H1 (cell line): ENCODE measurements around the gene FBN2. TPM values are rescaled to one million over a fixed set of nuclear protein-coding genes. Genes with fewer than 3 reads are reported as not detected.

Experiments
- CTCF ChIA-PET: fragments of 300-600 bp; sonication (Branson Sonifier 250); formaldehyde crosslinking; loops from one replicate; lab custom pipeline; 2021; ENCODE audit not compliant: partially characterized antibody; lab: Charles Lee
- POLR2A ChIA-PET: fragments of 300-600 bp; sonication (Branson Sonifier 250); formaldehyde crosslinking; loops from one replicate; lab custom pipeline; 2021; ENCODE audit warnings: inconsistent platforms; ENCODE audit not compliant: partially characterized antibody; lab: Charles Lee
- DNase-seq, 2 experiments: peaks; one replicate each; pipeline versions ENCODE4 v3.0.0 to v3.0.0-alpha.2; 2010 to 2022; ENCODE audit warnings: low spot score in 2 of 2, low read depth in 1 of 2, mixed read lengths in 1 of 2
- FAIRE-seq: peaks from 2 replicates; lab custom pipeline; 2011; peaks lifted over from hg19 to GRCh38; lab: Jason Lieb, UNC
- H2AFZ ChIP-seq: 2 replicates; pipeline ENCODE4 v1.8.1; 2012; ENCODE audit warnings: low read length, inconsistent platforms
- H2AK5ac ChIP-seq: 2 replicates; pipeline ENCODE4 v1.6.1; 2013; ENCODE audit warnings: low read depth, low read length
- H2BK120ac ChIP-seq: replicated peaks from 2 replicates; pipeline ENCODE3; 2013; ENCODE audit warnings: low read depth, low read length, inconsistent platforms
- H2BK12ac ChIP-seq: 2 replicates; pipeline ENCODE4 v1.6.1; 2013; ENCODE audit warnings: low read depth, low read length
- H2BK15ac ChIP-seq: 2 replicates; pipeline ENCODE4 v1.6.1; 2013; ENCODE audit warnings: low read length
- H2BK20ac ChIP-seq: 2 replicates; pipeline ENCODE4 v1.6.1; 2013; ENCODE audit warnings: low read length
- H2BK5ac ChIP-seq: 2 replicates; pipeline ENCODE4 v1.6.1; 2013; ENCODE audit warnings: low read depth, low read length
- H3K14ac ChIP-seq: 2 replicates; pipeline ENCODE4 v1.6.1; 2013; ENCODE audit warnings: inconsistent platforms; ENCODE audit not compliant: insufficient read length
- H3K18ac ChIP-seq: 2 replicates; pipeline ENCODE4 v1.6.1; 2013; ENCODE audit warnings: low read length; ENCODE audit errors: extremely low read depth
- H3K23ac ChIP-seq: 2 replicates; pipeline ENCODE4 v1.6.1; 2013; ENCODE audit warnings: inconsistent platforms; ENCODE audit not compliant: insufficient read length
- H3K23me2 ChIP-seq: 2 replicates; pipeline ENCODE4 v1.6.1; 2013; ENCODE audit warnings: low read depth, low read length
- H3K27ac ChIP-seq: 2 replicates; pipeline ENCODE4 v1.6.1; 2011; ENCODE audit warnings: low read depth, low read length, inconsistent platforms
- H3K27me3 ChIP-seq, 4 experiments: replicated peaks in 1 of 4; 1 replicate in 1 of 4; 2 replicates in 3 of 4; pipeline versions ENCODE4 v1.6.1 to v1.8.1; 2011 to 2013; ENCODE audit warnings: low read length in 3 of 4, mild to moderate bottlenecking in 3 of 4, inconsistent platforms in 2 of 4, mixed read lengths in 2 of 4, moderate library complexity in 1 of 4; ENCODE audit not compliant: control insufficient read depth in 3 of 4, insufficient read depth in 3 of 4; ENCODE audit errors: extremely low read depth in 1 of 4
- H3K36me3 ChIP-seq, 4 experiments: 2 replicates each; pipeline versions ENCODE4 v1.6.1 to v1.8.1; 2011 to 2013; ENCODE audit warnings: mild to moderate bottlenecking in 4 of 4, low read length in 3 of 4, moderate library complexity in 2 of 4, control low read depth in 1 of 4, inconsistent platforms in 1 of 4; ENCODE audit not compliant: insufficient read depth in 4 of 4, control insufficient read depth in 2 of 4
- H3K4ac ChIP-seq: replicated peaks from 2 replicates; pipeline ENCODE3; 2013; ENCODE audit warnings: low read length, low read depth, mixed read lengths, inconsistent platforms; ENCODE audit not compliant: insufficient read length
- H3K4me1 ChIP-seq, 4 experiments: replicated peaks in 1 of 4; 1 replicate in 1 of 4; 2 replicates in 3 of 4; pipeline versions ENCODE4 v1.6.1 to v1.8.1; 2011 to 2013; ENCODE audit warnings: low read length in 3 of 4, inconsistent platforms in 2 of 4, mixed read lengths in 1 of 4; ENCODE audit not compliant: insufficient read depth in 4 of 4, control insufficient read depth in 3 of 4
- H3K4me2 ChIP-seq, 2 experiments: 2 replicates each; pipeline versions ENCODE4 v1.6.1 to v1.8.1; 2011 to 2013; ENCODE audit warnings: low read depth in 2 of 2, low read length in 2 of 2, control low read depth in 1 of 2, inconsistent platforms in 1 of 2, mild to moderate bottlenecking in 1 of 2; ENCODE audit not compliant: insufficient read depth in 1 of 2
- H3K4me3 ChIP-seq, 4 experiments: fragments of 200-600, 300-600 bp in 1 of 4; sonication (generic), shearing (Covaris generic), sonication (Bioruptor Twin) in 1 of 4; 2 replicates each; pipeline versions ENCODE4 v1.5.1 to v1.8.1; 2011 to 2016; ENCODE audit warnings: low read length in 4 of 4, low read depth in 3 of 4, control low read depth in 2 of 4, inconsistent platforms in 2 of 4, mild to moderate bottlenecking in 2 of 4, mixed read lengths in 1 of 4, moderate library complexity in 1 of 4; ENCODE audit not compliant: insufficient read depth in 2 of 4; ENCODE audit errors: extremely low read depth in 1 of 4
- H3K56ac ChIP-seq: replicated peaks from 2 replicates; pipeline ENCODE3; 2013; ENCODE audit warnings: low read depth, mild to moderate bottlenecking, mixed read lengths, low read length, inconsistent platforms; ENCODE audit not compliant: insufficient read length
- H3K79me1 ChIP-seq: 2 replicates; pipeline ENCODE4 v1.6.1; 2013; ENCODE audit warnings: low read depth, low read length, control low read depth
- H3K79me2 ChIP-seq, 2 experiments: 2 replicates each; pipeline versions ENCODE4 v1.6.1 to v1.8.1; 2012 to 2013; ENCODE audit warnings: low read length in 2 of 2, mild to moderate bottlenecking in 2 of 2, inconsistent platforms in 1 of 2; ENCODE audit not compliant: insufficient read depth in 2 of 2, control insufficient read depth in 1 of 2
- H3K9ac ChIP-seq, 4 experiments: replicated peaks in 1 of 4; 1 replicate in 1 of 4; 2 replicates in 3 of 4; pipeline versions ENCODE4 v1.6.1 to v1.8.1; 2011 to 2013; ENCODE audit warnings: low read depth in 3 of 4, low read length in 3 of 4, control low read depth in 2 of 4, mild to moderate bottlenecking in 2 of 4, moderate library complexity in 2 of 4, inconsistent platforms in 1 of 4; ENCODE audit errors: extremely low read depth in 1 of 4
- H3K9me3 ChIP-seq, 2 experiments: 2 replicates each; pipeline versions ENCODE4 v1.6.1 to v1.8.1; 2012 to 2013; ENCODE audit warnings: mild to moderate bottlenecking in 2 of 2, moderate library complexity in 2 of 2, control low read depth in 1 of 2, inconsistent platforms in 1 of 2, low read depth in 1 of 2, low read length in 1 of 2, mixed read lengths in 1 of 2; ENCODE audit not compliant: insufficient read depth in 2 of 2
- H4K20me1 ChIP-seq, 2 experiments: replicated peaks in 1 of 2; 2 replicates each; pipeline versions ENCODE3 to v1.8.1; 2011 to 2013; ENCODE audit warnings: inconsistent platforms in 2 of 2, low read length in 2 of 2, mild to moderate bottlenecking in 1 of 2; ENCODE audit not compliant: insufficient read depth in 2 of 2, control insufficient read depth in 1 of 2
- H4K5ac ChIP-seq: 2 replicates; pipeline ENCODE4 v1.6.1; 2013; ENCODE audit warnings: low read length, low read depth, mixed read lengths, inconsistent platforms; ENCODE audit not compliant: insufficient read length
- H4K8ac ChIP-seq: 2 replicates; pipeline ENCODE4 v1.8.0; 2013; ENCODE audit warnings: mild to moderate bottlenecking, moderate library complexity, low read length, inconsistent platforms; ENCODE audit not compliant: insufficient read depth; ENCODE audit errors: extremely low read depth
- H4K91ac ChIP-seq: replicated peaks from 2 replicates; pipeline ENCODE3; 2013; ENCODE audit warnings: low read length, mixed read lengths, inconsistent platforms; ENCODE audit not compliant: insufficient read length
- ASH2L ChIP-seq: fragments of 200-600, 300-600 bp; sonication (generic); IDR thresholded peaks from one replicate; pipeline ENCODE4 v1.7.1; 2017; ENCODE audit warnings: low read length
- BRCA1 ChIP-seq: IDR thresholded peaks from 2 replicates; pipeline ENCODE4 v1.6.1; 2012; ENCODE audit warnings: low read depth, low read length, improper control_type of control experiment
- CBX8 ChIP-seq: fragments of 300-800, 300-1000 bp; sonication (generic); IDR thresholded peaks from 2 replicates; pipeline ENCODE4 v1.7.1; 2016; ENCODE audit warnings: low read depth, low read length, borderline replicate concordance
- CHD2 ChIP-seq: IDR thresholded peaks from 2 replicates; pipeline ENCODE4 v1.6.1; 2012; ENCODE audit warnings: low read length, improper control_type of control experiment
- CTBP2 ChIP-seq: IDR thresholded peaks from 2 replicates; pipeline ENCODE4 v1.7.0; 2011; ENCODE audit warnings: borderline replicate concordance, mild to moderate bottlenecking, moderate library complexity, mixed read lengths, low read length; ENCODE audit not compliant: insufficient read depth, insufficient read length
- EZH2 ChIP-seq: fragments of 200-600 bp; sonication (generic); IDR thresholded peaks from 2 replicates; pipeline ENCODE4 v1.7.1; 2012; ENCODE audit warnings: low read depth, mild to moderate bottlenecking, moderate library complexity, low read length, inconsistent platforms; ENCODE audit not compliant: severe bottlenecking
- GTF2F1 ChIP-seq: IDR thresholded peaks from 2 replicates; pipeline ENCODE4 v1.6.1; 2012; ENCODE audit warnings: low read depth, low read length, improper control_type of control experiment, borderline replicate concordance
- NANOG ChIP-seq: IDR thresholded peaks from 2 replicates; pipeline ENCODE4 v1.6.1; 2011; ENCODE audit warnings: low read length, low read depth, mild to moderate bottlenecking, inconsistent platforms; ENCODE audit not compliant: insufficient read depth, poor library complexity, severe bottlenecking
- POLR2AphosphoS5 ChIP-seq: IDR thresholded peaks from 2 replicates; pipeline ENCODE4 v1.6.1; 2011; ENCODE audit warnings: low read depth, low read length
- RBBP5 ChIP-seq: IDR thresholded peaks from 2 replicates; pipeline ENCODE4 v1.7.1; 2012; ENCODE audit warnings: low read depth, mild to moderate bottlenecking, inconsistent platforms, low read length, moderate library complexity, borderline replicate concordance
- RFX5 ChIP-seq: IDR thresholded peaks from 2 replicates; pipeline ENCODE4 v1.6.1; 2011; ENCODE audit warnings: low read depth, low read length, improper control_type of control experiment, borderline replicate concordance
- SP4 ChIP-seq: IDR thresholded peaks from 2 replicates; pipeline ENCODE4 v1.6.1; 2012; ENCODE audit warnings: low read length, inconsistent platforms
- TAF7 ChIP-seq: optimal IDR thresholded peaks from 2 replicates; pipeline ENCODE3; 2011; ENCODE audit warnings: low read depth, mild to moderate bottlenecking, inconsistent platforms, low read length, moderate library complexity, borderline replicate concordance
- YY1 ChIP-seq: IDR thresholded peaks from 2 replicates; pipeline ENCODE4 v1.6.1; 2011; ENCODE audit warnings: low read depth, mild to moderate bottlenecking, low read length
- WGBS, 2 experiments: shearing (Covaris generic) in 1 of 2; methylation state at CpG; one replicate each; pipeline versions ENCODE4 v1.1.6 to v1.1.7; 2013 to 2015; ENCODE audit warnings: low lambda C conversion rate in 2 of 2, mixed read lengths in 2 of 2, inconsistent platforms in 1 of 2, low coverage in 1 of 2, missing lambda C conversion rate in 1 of 2; ENCODE audit not compliant: insufficient replicate concordance in 2 of 2, insufficient coverage in 1 of 2, insufficient read length in 1 of 2; ENCODE audit errors: extremely low coverage in 1 of 2, missing lambda C conversion rate in 1 of 2; 5-methylcytosine and 5-hydroxymethylcytosine counted together
- polyA plus RNA-seq, 7 experiments: library from polyadenylated mRNA; depleted of rRNA in 3 of 7; stranded (reverse) in 5 of 7; unstranded in 2 of 7; fragments of >200 nt in 5 of 7; fragments of 200-250 nt in 2 of 7; gene quantifications; 1 replicate in 5 of 7; 2 replicates in 1 of 7; 4 replicates in 1 of 7; pipeline versions ENCODE4 v1.2.1 to v1.2.3, GENCODE V29; 2011 to 2013; ENCODE audit warnings: missing spikeins in 2 of 7, mixed read lengths in 2 of 7
- total RNA-seq: library from RNA; stranded (reverse); fragmentation: NEBNext Ultra II Directional; extraction: Animal tissue kit (Norgen Biotek cat#: 25700); gene quantifications from 2 replicates; pipeline ENCODE4 v1.2.1, GENCODE V29; 2021
- TF ChIP-seq, protein P1 (sequence below): IDR thresholded peaks from 2 replicates; pipeline ENCODE4 v1.6.1; 2012; ENCODE audit warnings: inconsistent platforms

Gene FBN2
- total and polyA plus RNA-seq, 2 of the 8 experiments (the other 6 are each of a cell fraction or from before 2014, with no cell fraction given), result 14.1 to 16.3 TPM

DNA sequence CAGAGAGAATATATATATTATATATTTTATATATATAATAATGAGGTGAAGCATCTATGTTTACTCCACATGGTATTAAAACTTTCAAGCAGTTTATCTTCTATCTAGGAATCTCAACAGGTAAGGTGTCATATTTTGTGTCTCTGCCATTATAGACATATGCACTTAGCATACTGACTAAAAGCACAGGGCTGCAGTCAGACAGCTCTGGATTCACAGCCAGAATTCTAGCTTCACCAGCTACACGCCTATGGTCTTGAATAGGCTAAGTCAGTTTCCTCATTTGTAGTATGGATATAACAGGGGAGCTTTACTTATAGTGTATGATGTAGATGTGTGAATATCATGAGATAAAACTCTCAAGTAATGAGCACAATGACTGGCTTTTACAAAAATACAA, 57.9 kb downstream of the FBN2 start:
- no peak overlapping the region for H3K23ac ChIP-seq
- H2BK5ac ChIP-seq, result no peak overlapping the region
- FAIRE-seq (no peak), DNase-seq (no peak)
- no peaks in the 10 kb centered on the region for H3K23me2 ChIP-seq
- no peak overlapping the region for H4K91ac ChIP-seq
- no peak overlapping the region for H2BK20ac ChIP-seq
- H2AK5ac ChIP-seq, result no peak overlapping the region
- no peak overlapping the region for H3K18ac ChIP-seq
- H4K8ac ChIP-seq, result no peak overlapping the region
- no peaks in the 10 kb centered on the region for H3K9me3 ChIP-seq
- no peaks in the 10 kb centered on the region for H3K27me3 ChIP-seq
- no peak overlapping the region for H3K4me3 ChIP-seq
- no peaks in the 10 kb centered on the region for H3K79me1 ChIP-seq
- no peak overlapping the region for H3K14ac ChIP-seq
- H2BK15ac ChIP-seq, result no peak overlapping the region
- no peak overlapping the region for H2AFZ ChIP-seq
- H4K5ac ChIP-seq, result no peak overlapping the region
- H3K36me3 ChIP-seq, result no peaks in the 10 kb centered on the region
- no peak overlapping the region for H3K4ac ChIP-seq
- H3K27ac ChIP-seq, result no peak overlapping the region
- no peak overlapping the region for H2BK12ac ChIP-seq
- H3K56ac ChIP-seq, result no peak overlapping the region
- ChIA-PET POLR2A (no interaction called here), CTCF (interaction anchor here (0.9 to 1.1 kb wide), 2 partner anchors 23 to 352 kb away, joined by 3 to 4 read pairs; no protein-coding TSS in a partner anchor)
- no peaks in the 10 kb centered on the region for H4K20me1 ChIP-seq
- no peak overlapping the region for H3K4me2 ChIP-seq
- H3K4me1 ChIP-seq, result no peaks in the 10 kb centered on the region
- no peak overlapping the region for H2BK120ac ChIP-seq
- 79% methylated on average over 1 of the region's 1 CpG; no CpG with 5 or more reads in 1 of the 2 experiments for WGBS, 2 experiments
- H3K9ac ChIP-seq, result no peak overlapping the region
- no peaks in the 10 kb centered on the region for H3K79me2 ChIP-seq
- TF ChIP-seq BRCA1 (no peak), EZH2 (no peak), ASH2L (no peak), TAF7 (no peak), GTF2F1 (no peak), CHD2 (no peak), RBBP5 (no peak), YY1 (no peak), NANOG (no peak), POLR2AphosphoS5 (no peak), RFX5 (no peak), CBX8 (no peak), SP4 (no peak), CTBP2 (no peak)
- TF ChIP-seq, protein P1, sequence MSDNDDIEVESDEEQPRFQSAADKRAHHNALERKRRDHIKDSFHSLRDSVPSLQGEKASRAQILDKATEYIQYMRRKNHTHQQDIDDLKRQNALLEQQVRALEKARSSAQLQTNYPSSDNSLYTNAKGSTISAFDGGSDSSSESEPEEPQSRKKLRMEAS, result no peak
